ENCODE measurements around the gene CCL4L2.
"Not testable (repeated sequence)": the region's sequence is repeated elsewhere in the genome, so short reads cannot be mapped to it uniquely, and the experiment has no call there.

CCL4L2 gene

GRCh38 chr17:36195434-36196130, 15.3 kb upstream of the CCL4L2 start:
- no peak for DNase-seq (ENCODE audit: low read depth in 3 of 3)

- DNase-seq (ENCODE audit: low read depth in 3 of 3): no peak
Observed at GRCh38 chr17:36196131-36196486, 14.8 kb upstream of the CCL4L2 start.

GRCh38 chr17:36197387-36197703, 13.5 kb upstream of the CCL4L2 start:
- DNase-seq (ENCODE audit: low read depth in 3 of 3): no peak

- no peak for DNase-seq (ENCODE audit: low read depth in 3 of 3)
Observed at GRCh38 chr17:36198831-36199465, 11.9 kb upstream of the CCL4L2 start.

- not testable (repeated sequence) for DNase-seq (ENCODE audit: low read depth in 3 of 3)
Observed at GRCh38 chr17:36201102-36201501, 9.8 kb upstream of the CCL4L2 start.

GRCh38 chr17:36201506-36201905, 9.4 kb upstream of the CCL4L2 start:
- DNase-seq (ENCODE audit: low read depth in 3 of 3): not testable (repeated sequence)

GRCh38 chr17:36203335-36203734, 7.5 kb upstream of the CCL4L2 start:
- no peak for DNase-seq (ENCODE audit: low read depth in 3 of 3)

GRCh38 chr17:36204724-36205500, 6.0 kb upstream of the CCL4L2 start:
- no peak for DNase-seq (ENCODE audit: low read depth in 3 of 3)

- no peak for DNase-seq (ENCODE audit: low read depth in 3 of 3)
Observed at GRCh38 chr17:36205637-36206485, 5.0 kb upstream of the CCL4L2 start.

- not testable (repeated sequence) for DNase-seq (ENCODE audit: low read depth in 3 of 3)
Observed at GRCh38 chr17:36206486-36206821, 4.4 kb upstream of the CCL4L2 start.

GRCh38 chr17:36207383-36207782, 3.5 kb upstream of the CCL4L2 start:
- not testable (repeated sequence) for DNase-seq (ENCODE audit: low read depth in 3 of 3)

GRCh38 chr17:36209575-36209974, 1.3 kb upstream of the CCL4L2 start:
- no peak for DNase-seq (ENCODE audit: low read depth in 3 of 3)

- DNase-seq (ENCODE audit: low read depth in 3 of 3): not testable (repeated sequence)
Observed at GRCh38 chr17:36211484-36212271, 815 bp downstream of the CCL4L2 start.

GRCh38 chr17:36212272-36212605, 1.4 kb downstream of the CCL4L2 start:
- no peak for DNase-seq (ENCODE audit: low read depth in 3 of 3)

- DNase-seq (ENCODE audit: low read depth in 3 of 3): no peak
Observed at GRCh38 chr17:36212966-36213365, 2.1 kb downstream of the CCL4L2 start.

GRCh38 chr17:36213695-36214094, 2.8 kb downstream of the CCL4L2 start:
- DNase-seq (ENCODE audit: low read depth in 3 of 3): no peak

GRCh38 chr17:36214918-36215317, 4.1 kb downstream of the CCL4L2 start:
- no peak for DNase-seq (ENCODE audit: low read depth in 3 of 3)

GRCh38 chr17:36215406-36216308, 4.8 kb downstream of the CCL4L2 start:
- not testable (repeated sequence) for DNase-seq (ENCODE audit: low read depth in 3 of 3)

GRCh38 chr17:36219556-36219955, 8.7 kb downstream of the CCL4L2 start:
- DNase-seq (ENCODE audit: low read depth in 3 of 3): not testable (repeated sequence)
